Endodermal cell (in vitro differentiated cells): ENCODE data around the gene PLD6. TPM values are rescaled to one million over a fixed set of nuclear protein-coding genes. Genes with fewer than 3 reads are reported as not detected.
A peak's percentile ranks its signal among the peaks of the same experiment; 100 is the strongest.

Experiments used
- DNase-seq: peaks from one replicate; pipeline ENCODE4 v3.0.0-alpha.2; 2017
- H3K27ac ChIP-seq: 2 replicates; pipeline ENCODE4 v1.5.1; 2013; ENCODE audit warnings: mild to moderate bottlenecking, low read depth, low read length, moderate library complexity
- H3K27me3 ChIP-seq: 2 replicates; pipeline ENCODE4 v1.6.1; 2013; ENCODE audit warnings: mild to moderate bottlenecking, low read length, moderate library complexity; ENCODE audit not compliant: insufficient read depth, control insufficient read depth, poor library complexity, severe bottlenecking
- H3K36me3 ChIP-seq: 2 replicates; pipeline ENCODE4 v1.7.0; 2013; ENCODE audit warnings: mild to moderate bottlenecking, low read length, moderate library complexity; ENCODE audit not compliant: control insufficient read depth, insufficient read depth
- H3K4me1 ChIP-seq: one replicate; pipeline ENCODE4 v1.7.0; 2013; ENCODE audit warnings: low read length; ENCODE audit not compliant: control insufficient read depth, insufficient read depth
- H3K4me3 ChIP-seq: 2 replicates; pipeline ENCODE4 v1.5.1; 2013; ENCODE audit warnings: mild to moderate bottlenecking, low read length, moderate library complexity
- H3K9ac ChIP-seq: 2 replicates; pipeline ENCODE4 v1.6.1; 2013; ENCODE audit warnings: mild to moderate bottlenecking, low read length, moderate library complexity; ENCODE audit not compliant: poor library complexity, severe bottlenecking; ENCODE audit errors: extremely low read depth
- H3K9me3 ChIP-seq: 2 replicates; pipeline ENCODE4 v1.6.1; 2013; ENCODE audit warnings: mild to moderate bottlenecking, low read length, moderate library complexity; ENCODE audit not compliant: control insufficient read depth
- H3K27ac Mint-ChIP-seq: 2 replicates; pipeline ENCODE4 v1.8.0; 2020; ENCODE audit warnings: mixed read lengths
- H3K27me3 Mint-ChIP-seq: 2 replicates; pipeline ENCODE4 v1.8.0; 2021; ENCODE audit warnings: mild to moderate bottlenecking, mixed read lengths; ENCODE audit not compliant: insufficient read depth
- H3K36me3 Mint-ChIP-seq: 2 replicates; pipeline ENCODE4 v1.8.0; 2020; ENCODE audit warnings: low read depth, mixed read lengths
- H3K4me1 Mint-ChIP-seq: 2 replicates; pipeline ENCODE4 v1.8.0; 2020; ENCODE audit warnings: mixed read lengths
- H3K4me3 Mint-ChIP-seq: 2 replicates; pipeline ENCODE4 v1.8.0; 2020; ENCODE audit warnings: mild to moderate bottlenecking, moderate library complexity, mixed read lengths
- H3K9me3 Mint-ChIP-seq: 2 replicates; pipeline ENCODE4 v1.8.0; 2020; ENCODE audit warnings: mild to moderate bottlenecking, mixed read lengths
- WGBS, 2 experiments: methylation state at CpG; one replicate each; pipeline versions ENCODE4 v1.1.5 to v1.1.7; 2013; ENCODE audit warnings: missing lambda C conversion rate in 2 of 2, mixed read lengths in 1 of 2; ENCODE audit not compliant: insufficient coverage in 1 of 2, insufficient read length in 1 of 2; 5-methylcytosine and 5-hydroxymethylcytosine counted together
- total RNA-seq, 2 donors: library from RNA; stranded (reverse); fragmentation: NEBNext Ultra II Directional in 1 of 2; extraction: Animal tissue kit (Norgen Biotek cat#: 25700) in 1 of 2; gene quantifications; 2 replicates in 1 of 2; 3 replicates in 1 of 2; pipeline ENCODE4 v1.2.1, GENCODE V29; 2021
- TF ChIP-seq, protein P1 (sequence below): fragments of 200-600 bp; sonication (generic); conservative IDR thresholded peaks from 2 replicates; pipeline ENCODE4 v1.5.0; 2021; ENCODE audit warnings: antibody characterized with exemption, mild to moderate bottlenecking

Gene PLD6
- total RNA-seq, 2 donors from 2014 or later: 0.42 to 1.5 TPM

DNA sequence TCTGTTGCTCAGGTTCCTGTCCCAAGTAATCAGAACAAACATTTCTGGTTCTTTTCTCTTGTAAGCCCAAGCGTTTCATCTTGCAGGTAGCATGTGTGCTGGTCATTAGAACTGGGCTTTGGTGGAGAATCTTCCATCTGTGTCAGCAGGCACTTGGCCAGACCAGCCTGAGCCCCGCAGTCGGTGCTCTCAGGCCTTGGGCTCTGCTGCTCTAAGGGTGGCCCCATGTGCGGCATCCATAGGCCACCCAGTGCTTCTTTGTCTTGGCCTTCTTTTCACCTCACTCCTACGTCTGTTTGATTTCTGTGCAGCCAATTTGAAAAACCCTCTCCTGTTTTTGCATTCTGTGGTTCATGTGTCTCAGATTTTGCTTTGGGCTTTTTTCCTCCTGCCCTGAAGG lies 51.6 kb downstream of the PLD6 start:
- 92 to 100% methylated on average over 5 of the region's 5 CpGs for whole genome bisulfite sequencing, 2 experiments
- Mint-ChIP-seq H3K4me3 (no peak overlapping the region), H3K4me1 (no peaks in the 10 kb centered on the region), H3K27ac (no peak overlapping the region), H3K27me3 (no peaks in the 10 kb centered on the region), H3K9me3 (no peaks in the 10 kb centered on the region), H3K36me3 (peaks cover 72% of the 10 kb centered on the region)
- Histone ChIP-seq H3K36me3 (peaks cover 37% of the 10 kb centered on the region), H3K4me1 (no peaks in the 10 kb centered on the region), H3K9me3 (no peaks in the 10 kb centered on the region), H3K9ac (no peak overlapping the region), H3K4me3 (no peak overlapping the region), H3K27ac (no peak overlapping the region), H3K27me3 (no peaks in the 10 kb centered on the region)
- TF ChIP-seq, protein P1, sequence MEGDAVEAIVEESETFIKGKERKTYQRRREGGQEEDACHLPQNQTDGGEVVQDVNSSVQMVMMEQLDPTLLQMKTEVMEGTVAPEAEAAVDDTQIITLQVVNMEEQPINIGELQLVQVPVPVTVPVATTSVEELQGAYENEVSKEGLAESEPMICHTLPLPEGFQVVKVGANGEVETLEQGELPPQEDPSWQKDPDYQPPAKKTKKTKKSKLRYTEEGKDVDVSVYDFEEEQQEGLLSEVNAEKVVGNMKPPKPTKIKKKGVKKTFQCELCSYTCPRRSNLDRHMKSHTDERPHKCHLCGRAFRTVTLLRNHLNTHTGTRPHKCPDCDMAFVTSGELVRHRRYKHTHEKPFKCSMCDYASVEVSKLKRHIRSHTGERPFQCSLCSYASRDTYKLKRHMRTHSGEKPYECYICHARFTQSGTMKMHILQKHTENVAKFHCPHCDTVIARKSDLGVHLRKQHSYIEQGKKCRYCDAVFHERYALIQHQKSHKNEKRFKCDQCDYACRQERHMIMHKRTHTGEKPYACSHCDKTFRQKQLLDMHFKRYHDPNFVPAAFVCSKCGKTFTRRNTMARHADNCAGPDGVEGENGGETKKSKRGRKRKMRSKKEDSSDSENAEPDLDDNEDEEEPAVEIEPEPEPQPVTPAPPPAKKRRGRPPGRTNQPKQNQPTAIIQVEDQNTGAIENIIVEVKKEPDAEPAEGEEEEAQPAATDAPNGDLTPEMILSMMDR: no peak
- no peak for DNase-seq

DNA sequence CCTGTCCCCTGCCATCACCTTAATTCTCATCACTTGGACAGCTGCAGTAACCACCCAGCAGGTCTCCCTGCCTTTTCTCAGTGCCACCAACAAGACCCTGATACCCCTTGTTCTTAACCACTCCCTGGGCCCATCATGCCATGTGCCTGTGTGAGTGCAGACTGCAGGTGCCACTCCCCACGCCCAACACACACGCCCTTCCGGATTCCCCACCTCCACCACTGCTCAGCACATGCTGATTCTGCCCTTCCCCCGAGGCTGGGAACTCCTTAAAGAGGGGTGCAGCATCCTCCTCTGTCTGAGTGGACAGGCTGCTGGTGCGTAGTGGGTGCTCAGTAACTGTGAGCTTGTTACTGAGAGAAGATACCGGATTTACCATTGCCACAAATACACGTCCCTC lies 52.4 kb downstream of the PLD6 start:
- H3K4me1 Mint-ChIP-seq: no peaks in the 10 kb centered on the region
- H3K36me3 Mint-ChIP-seq: peaks cover 65% of the 10 kb centered on the region
- Histone ChIP-seq H3K27me3 (no peaks in the 10 kb centered on the region), H3K9ac (no peak overlapping the region), H3K27ac (no peak overlapping the region), H3K9me3 (no peaks in the 10 kb centered on the region), H3K4me1 (no peaks in the 10 kb centered on the region), H3K36me3 (peaks cover 33% of the 10 kb centered on the region), H3K4me3 (no peak overlapping the region)
- H3K27ac Mint-ChIP-seq: peak overlapping the region; percentile 5
- no peak for DNase-seq
- H3K27me3 Mint-ChIP-seq: no peaks in the 10 kb centered on the region
- no peak overlapping the region for H3K4me3 Mint-ChIP-seq
- TF ChIP-seq, protein P1: no peak
- H3K9me3 Mint-ChIP-seq: no peaks in the 10 kb centered on the region
- WGBS, 2 experiments: 79 to 90% methylated on average over 3 to 7 of the region's 7 CpGs

DNA sequence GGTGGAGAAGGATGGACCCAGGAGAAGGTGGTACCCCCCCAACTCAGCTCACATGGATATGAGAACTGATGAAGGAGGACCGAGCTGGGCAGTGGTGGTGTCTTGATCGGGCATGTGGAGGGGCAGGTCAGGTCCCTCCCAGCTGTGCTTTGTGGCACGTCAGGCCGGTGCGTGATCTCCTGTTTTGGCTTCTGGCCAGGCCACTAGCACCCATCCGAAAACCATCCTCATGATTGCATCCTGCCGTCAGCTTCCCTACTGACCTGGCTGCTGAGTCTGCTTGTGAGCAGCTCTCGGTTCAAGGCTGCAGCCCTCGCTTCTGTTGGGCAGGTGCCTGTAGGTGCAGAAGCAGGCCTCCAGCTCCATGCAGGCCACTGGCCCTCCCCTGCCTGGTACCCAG lies 53.1 kb downstream of the PLD6 start:
- Mint-ChIP-seq H3K27ac (no peak overlapping the region), H3K4me3 (no peak overlapping the region), H3K4me1 (no peaks in the 10 kb centered on the region), H3K27me3 (no peaks in the 10 kb centered on the region), H3K36me3 (peaks cover 67% of the 10 kb centered on the region), H3K9me3 (no peaks in the 10 kb centered on the region)
- TF ChIP-seq, protein P1: no peak
- H3K4me1 ChIP-seq: no peaks in the 10 kb centered on the region
- no peak overlapping the region for H3K9ac ChIP-seq
- peaks cover 36% of the 10 kb centered on the region for H3K36me3 ChIP-seq
- no peak overlapping the region for H3K4me3 ChIP-seq
- H3K27me3 ChIP-seq: no peaks in the 10 kb centered on the region
- no peak for DNase-seq
- 96 to 98% methylated on average over 9 of the region's 9 CpGs for WGBS, 2 experiments
- no peak overlapping the region for H3K27ac ChIP-seq
- H3K9me3 ChIP-seq: no peaks in the 10 kb centered on the region
